GM19240 (cell line): ENCODE results near the gene C19orf44.
A peak's percentile ranks its signal among the peaks of the same experiment; 100 is the strongest.
"Not testable (repeated sequence)": the region's sequence is repeated elsewhere in the genome, so short reads cannot be mapped to it uniquely, and the experiment has no call there.

Experiments used
- DNase-seq: peaks from one replicate; pipeline ENCODE4 v3.0.0; 2011; ENCODE audit warnings: low spot score; ENCODE audit not compliant: insufficient read length

C19orf44 gene

DNA sequence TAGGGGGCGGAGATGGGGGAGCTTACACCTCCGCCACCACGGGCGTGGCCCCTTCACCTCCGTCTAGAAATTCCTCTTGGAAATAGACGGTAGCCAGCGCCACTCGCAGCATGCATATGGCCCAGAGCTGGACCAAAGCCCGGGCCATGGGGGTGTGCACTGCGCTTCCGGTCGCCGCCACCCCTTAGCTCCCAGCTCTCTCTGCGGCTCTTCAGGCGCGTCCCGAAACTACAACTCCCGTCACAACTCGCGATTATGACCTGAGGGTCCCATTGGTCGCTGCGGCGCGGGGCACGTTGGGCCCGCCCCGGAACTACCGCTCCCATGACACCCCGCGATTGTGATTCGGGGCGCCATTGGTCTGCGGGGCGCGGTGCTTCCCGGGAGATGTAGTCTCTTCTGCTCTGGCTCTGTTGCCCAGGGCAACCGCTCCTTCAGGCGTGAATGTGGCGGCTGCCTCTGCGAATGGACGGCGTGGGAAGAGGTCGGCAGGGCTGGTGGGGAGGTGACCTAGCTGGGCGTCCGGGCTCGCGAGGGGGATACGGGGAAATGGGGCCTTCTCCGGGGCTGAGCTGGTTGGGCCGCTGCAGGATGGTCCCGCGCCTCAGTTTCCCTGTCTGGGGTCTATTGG, at the start of gene C19orf44, which contains the start of gene CALR3:
Gene C19orf44 (plus strand): TSS at position 413 of the 631 bp plus-strand sequence. CDS start 4,399 bp downstream, outside the sequence.
Gene CALR3 (minus strand): TSS at position 186 of the 631 bp plus-strand sequence. CDS start 38 bp downstream, at position 148.
- peak; percentile 94 for DNase-seq

DNA sequence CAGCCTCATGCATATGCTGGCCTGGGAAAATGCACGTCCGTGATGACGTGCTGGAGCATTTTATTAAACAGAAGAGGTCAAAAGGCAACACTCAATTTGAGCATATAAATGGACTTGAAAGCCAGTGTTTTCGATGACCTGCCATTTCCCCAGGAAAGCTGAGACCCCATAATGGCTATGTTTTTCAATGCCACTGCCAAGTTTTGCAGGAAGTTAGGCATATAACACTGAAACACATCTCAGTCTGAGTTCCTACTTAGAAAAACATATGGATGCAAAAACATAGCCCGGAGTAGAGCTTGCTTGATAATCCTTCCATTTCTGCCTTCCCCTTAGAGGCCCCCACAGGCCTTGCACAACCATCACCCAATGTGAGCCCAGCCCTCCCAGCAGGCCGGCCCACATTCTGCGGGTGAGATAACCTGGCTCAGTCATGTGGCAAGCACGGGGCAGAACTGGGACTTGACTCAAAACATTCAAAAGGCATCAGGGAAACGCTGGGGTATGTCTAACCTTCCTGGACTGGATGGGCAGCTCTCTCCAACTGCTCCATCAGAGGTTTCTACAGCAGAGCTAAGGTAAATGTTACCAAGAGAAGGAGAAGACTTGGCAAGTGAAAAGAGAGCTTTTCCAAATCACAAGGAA, 49.3 kb upstream of the C19orf44 start:
- DNase-seq: peak; percentile 39

DNA sequence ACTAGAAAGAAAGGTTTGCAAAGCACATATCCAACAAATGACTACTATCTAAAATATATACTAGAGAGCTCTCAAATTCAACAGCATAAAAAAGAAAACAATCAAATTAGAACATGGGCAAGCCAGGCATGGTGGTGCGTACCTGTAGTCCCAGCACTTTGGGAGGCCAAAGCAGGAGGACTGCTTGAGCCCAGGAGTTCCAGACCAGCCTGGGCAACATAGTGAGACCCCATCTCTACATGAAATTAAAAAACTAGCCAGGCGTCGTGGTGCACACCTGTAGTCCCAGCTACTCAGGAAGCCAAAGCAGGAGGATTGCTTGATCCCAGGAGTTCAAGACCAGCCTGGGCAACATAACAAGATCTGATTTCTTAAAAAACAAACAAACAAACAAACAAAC, 47.3 kb upstream of the C19orf44 start:
- not testable (repeated sequence) for DNase-seq

DNA sequence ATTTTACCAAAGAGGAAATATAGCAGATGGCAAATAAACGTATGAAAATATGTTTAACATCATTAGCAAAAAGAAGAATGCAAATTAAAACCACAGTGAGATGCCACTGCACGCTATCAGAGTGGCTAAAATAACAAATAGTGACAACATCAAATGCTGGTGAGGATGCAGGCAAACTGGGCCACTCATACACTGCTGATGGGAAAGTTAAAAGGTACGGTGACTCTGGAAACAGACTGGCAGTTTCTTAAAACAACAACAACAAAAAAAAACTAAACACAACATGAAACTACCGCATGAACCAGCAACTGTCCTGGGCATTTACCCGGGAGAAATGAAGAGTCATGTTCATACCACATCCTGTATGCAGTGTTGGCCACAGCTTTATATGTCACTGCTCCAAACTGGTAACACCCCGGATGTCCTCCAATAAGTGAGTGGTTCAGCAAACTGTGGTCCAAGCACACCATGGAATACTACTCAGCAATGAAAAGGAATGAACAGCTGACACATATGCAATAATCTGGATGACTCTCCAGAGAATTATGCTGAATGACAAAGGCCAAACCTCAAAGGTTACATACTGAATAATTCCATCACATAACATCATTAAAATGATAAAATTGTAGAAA, 46.7 kb upstream of the C19orf44 start:
- DNase-seq: peak; percentile 49

DNA sequence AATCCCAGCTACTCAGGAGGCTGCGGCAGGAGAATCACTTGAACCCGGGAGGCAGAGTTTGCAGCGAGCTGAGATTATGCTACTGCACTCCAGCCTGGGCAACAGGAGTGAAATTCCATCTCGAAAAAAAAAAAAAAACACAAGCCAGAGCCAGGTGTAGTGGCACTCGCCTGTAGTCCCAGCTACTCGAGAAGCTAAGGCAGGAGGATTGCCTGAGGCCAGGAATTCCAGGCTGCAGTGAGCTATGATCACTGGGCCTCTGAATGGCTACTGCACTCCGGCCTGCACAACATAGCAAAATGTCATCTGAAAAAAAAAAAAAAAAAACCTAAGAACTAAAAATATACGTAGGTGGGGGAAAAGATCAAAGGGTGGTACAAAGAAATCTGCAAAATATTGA, 43.9 kb upstream of the C19orf44 start:
- DNase-seq: no peak

DNA sequence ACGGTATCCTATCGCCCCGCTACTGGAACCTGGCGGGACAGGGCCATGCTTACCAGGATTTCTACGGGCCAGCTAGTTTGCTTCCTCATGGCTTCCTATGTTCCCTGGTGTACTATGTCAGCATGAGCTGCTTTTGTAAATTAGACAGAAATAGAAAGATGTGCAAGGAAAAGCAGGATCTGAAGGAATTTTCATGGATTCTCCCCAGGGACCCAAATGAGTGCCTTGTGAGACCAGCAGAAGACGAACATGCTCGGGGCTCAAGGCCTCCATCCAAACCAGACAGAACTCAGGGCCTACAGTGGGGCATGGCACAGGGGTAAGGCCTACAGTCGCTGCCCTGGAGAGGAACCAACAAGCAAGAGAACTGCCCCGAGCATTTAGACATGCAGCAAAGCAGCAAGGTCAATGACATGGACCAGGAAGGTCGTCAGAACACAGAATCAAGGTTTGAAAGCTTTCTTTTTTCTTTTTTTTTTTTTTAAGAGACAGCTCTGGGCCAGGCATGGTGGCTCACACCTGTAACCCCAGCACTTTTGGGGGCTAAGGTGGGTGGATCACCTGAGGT, 41.8 kb upstream of the C19orf44 start:
- DNase-seq: no peak

DNA sequence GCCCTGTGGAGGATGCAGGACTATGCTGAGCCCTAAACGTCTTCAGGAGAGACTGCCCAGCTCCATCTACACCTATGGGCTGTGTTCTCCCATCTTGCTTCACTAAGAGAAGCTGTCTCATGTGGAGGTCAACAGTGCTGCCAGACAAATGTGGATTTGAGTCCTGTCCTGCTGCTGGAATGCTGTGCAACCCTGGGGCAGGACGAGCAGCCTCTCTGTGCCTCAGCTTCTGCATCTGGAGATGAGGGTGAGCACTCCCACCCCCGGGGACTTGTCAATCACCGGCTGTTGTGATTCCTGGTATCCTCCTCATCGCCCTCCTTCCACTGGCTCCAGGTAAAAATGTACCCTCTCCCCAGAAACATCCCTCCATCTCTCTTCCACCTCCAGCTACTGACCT, 40.7 kb upstream of the C19orf44 start:
- no peak for DNase-seq

DNA sequence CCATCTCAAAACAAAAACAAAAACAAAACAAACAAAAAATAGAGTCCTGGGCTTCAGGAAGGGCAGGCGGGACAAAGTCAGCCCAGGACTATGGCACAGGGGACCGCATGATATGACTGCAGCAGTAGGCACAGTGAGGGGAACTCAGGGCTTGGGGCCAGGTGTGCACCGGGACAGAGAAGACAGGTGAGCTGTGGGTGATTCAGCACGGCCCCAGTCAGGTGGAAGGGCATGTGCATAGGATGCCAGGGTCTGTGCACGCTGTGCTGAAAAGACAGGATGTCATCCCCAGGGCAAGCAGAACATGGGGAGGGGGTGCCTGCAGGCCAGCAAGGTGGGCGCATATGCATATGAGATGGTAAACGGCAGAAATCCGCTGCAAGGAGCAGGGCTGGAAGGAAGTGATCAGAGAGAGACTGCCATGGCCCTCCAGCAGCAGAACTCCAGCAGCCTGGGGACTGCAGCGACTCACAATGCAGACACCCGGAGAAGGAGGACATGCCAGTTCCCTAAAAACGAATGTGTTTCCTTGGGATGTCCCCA, 39.5 kb upstream of the C19orf44 start:
- DNase-seq: no peak

DNA sequence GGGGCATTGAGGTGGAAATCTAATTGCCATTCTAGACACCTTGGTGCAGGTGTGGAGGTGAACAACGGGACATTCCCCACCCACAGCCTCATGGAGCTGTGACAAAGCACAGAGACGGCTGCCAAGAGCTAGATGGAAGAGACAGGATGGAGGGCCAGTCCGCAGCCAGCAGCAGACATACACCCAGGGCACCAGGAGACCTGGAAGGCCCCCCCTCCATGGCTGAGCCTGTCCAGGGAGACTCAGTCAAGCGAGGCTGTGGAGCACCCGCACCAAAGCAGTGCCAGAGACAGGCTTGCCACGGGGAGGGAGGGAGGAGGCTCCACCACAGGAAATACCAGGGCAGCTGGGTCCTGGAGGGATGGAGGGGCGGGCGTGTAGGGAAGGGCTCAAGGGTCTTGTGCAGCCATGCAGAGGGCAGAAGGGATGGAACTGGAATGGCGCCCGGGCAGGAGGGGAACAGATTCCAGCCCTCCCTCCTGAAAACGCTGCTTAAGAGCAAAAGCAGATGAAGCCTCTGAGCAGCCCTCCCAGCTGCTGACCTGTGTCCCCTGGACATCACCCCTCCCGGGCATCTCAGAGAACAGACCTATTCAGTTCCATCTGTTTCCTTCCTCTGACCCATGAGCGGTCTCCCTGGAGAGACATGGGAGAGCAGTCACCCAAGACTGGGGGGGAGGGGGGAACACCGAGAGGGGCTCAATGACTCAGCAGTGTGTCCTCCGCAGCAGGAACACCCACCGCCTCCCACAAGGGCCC, 38.8 kb upstream of the C19orf44 start:
- no peak for DNase-seq

DNA sequence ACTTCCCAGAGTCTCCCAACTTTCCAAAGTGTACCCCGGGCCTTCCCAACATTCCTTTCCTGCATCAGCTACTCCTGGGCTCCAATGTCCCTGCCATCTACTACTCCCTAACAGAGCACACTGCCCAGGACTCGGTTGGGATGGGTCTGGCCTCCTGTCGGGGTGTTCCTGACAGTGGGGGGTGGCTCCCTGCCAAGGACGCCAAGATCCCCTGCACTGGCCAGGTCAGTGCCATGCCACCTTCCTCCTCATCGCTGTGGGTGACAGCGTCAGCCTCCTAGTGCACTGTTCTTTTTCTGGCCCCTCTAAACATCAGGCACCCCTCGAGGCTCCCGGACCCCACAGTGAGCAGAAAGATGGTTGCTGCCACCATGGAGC, 38.3 kb upstream of the C19orf44 start:
- no peak for DNase-seq

DNA sequence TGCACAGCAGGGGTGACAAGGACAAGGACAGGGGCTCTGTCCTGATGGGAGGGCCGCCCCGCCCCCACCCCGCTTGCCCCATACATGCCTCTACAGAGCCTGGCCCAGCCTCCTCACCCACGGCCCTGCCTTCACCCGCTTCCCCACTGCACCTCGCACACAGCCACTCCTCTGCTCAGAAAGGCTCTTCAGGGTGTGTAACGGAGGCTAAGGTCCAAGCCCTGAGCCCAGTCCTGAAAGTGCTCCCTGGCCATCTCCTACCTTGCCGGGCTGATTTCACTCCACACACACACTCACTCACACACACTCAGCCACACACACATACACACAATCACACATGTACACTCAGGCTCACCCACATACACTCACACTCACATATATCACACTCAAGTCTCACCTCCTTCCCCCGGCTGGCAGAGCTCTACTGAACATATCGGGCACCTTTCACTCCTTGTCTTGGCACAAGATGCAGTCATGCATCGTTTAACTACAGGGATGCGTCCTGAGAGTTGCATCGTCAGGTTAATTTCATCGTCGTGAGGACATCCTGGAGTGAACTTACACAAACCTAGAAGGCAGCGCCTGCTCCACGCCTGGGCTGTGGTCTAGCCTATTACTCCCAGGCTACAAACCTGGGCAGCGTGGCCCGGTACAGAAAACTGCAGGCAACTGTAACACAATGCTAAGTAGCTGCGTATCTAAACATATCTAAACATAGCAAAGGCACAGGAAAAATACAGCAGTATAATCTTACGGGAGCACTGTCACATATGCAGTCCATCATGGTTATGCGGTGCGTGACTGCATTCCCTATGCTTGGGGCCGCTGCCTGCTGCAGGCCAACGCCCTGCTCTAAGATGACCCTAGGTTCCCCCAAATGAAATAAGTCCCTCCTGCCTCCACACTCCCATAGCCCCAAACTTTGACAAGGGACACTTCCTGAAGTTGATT, 37.5 kb upstream of the C19orf44 start:
- DNase-seq: no peak

DNA sequence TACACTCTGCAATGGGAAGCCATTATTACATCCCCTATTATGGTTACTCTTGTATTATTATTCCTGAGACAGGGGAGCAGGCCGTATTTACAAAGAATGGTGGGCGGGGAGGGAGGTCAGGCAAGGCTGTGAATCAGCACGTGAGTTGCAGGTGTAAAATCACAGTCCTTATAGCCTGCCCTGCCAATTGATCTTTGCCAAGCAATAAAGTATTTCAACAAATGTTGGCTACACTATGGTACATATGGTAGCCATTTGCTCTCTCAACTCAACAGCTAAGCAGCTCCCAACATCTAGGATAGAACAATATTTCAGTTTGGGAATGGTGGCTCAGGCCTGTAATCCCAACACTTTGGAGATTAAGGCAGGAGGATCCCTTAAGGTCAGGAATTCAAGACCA, 36.5 kb upstream of the C19orf44 start:
- DNase-seq: no peak

DNA sequence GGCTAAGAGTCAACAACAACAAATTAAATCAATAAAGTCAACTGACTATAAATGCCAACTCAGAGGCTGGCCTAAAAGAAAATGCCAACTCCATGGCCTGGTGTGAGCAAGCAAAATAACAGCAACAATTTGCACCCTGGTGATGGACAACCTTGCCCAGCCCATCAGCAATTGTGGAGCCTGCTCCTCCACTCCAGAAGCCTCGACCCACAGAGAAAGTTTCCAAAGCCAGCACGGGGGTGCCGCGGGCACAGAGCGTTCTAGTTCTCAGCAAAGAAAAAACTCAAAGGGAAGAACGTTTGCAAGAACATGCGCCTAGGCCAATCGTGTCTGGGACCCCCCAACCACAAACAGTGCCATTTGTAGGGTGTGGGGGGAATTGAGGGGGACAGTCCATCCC, 35.7 kb upstream of the C19orf44 start:
- no peak for DNase-seq

DNA sequence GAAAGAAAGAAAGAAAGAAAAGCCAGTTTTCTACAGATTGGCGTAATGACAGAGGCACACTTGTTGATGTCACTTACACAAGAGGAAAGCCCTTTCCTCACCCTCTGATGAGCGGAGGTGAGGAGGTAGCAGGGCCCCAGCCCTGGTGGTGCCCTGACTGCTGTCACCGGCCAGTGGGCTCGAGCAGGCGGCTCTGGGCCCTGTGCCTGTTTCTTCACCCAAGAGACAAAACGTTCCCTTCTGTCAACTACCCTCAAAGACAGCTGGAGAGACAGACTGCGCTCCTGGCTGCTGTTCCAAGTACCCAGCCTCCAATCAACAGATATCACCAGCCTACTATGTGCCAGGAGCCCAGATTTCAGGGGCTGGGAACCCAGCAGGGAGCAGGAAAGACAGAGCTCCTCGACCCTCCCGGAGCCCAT, 34.6 kb upstream of the C19orf44 start:
- DNase-seq: no peak

DNA sequence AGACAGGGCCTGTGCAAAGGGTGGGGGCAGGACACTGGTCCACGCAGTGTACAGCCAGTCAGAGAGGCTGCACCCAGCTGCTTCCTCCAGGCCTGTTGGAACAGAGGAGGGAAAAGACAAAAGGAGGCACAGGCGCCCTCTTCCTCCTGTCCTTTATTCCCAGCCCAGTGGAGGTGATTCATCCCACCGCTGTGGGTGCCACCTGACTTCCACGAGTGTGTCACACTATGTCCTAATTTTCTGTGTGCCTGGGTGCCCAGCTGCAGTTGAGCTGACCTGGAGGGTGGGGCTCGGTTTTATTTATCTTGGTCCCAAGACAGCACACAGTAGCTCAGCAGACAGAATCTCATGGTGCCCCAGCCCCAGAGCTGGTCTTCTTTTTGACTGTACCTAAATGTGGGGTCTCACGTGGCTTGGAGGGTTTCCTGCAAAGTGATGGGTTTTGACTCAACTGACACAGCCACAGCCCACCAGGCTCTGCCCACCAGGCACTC, 33.4 kb upstream of the C19orf44 start:
- no peak for DNase-seq

DNA sequence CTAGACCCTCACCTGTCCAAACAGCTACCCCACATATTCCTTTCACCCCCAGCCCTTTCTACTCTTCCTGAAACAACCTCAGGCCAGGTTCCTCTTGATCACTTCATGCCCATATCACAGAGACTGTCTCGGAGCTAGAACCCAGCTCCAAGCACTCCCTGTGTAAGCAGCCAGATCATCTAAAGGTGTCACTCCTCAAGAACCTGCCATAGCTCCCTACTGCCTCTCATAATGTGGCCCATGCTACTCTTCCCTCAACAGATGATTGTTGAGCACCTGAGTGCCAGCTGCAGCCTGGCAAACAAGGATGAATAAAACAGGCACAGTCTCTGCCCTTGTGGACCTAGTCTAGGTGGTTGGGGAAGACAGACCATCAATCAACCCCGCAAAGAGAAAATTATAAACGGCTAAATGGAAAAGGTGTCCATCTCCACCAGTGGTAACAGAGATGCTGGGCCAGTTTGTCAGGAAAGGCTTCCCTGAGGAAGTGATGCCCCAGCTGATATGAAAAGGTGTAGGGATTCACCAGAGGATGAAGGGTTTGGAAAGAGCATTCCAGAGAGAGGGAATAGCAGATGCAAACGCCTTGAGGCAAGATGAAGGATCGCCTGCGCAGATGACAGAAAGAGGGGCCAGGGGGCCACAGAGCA, 32.7 kb upstream of the C19orf44 start:
- no peak for DNase-seq

DNA sequence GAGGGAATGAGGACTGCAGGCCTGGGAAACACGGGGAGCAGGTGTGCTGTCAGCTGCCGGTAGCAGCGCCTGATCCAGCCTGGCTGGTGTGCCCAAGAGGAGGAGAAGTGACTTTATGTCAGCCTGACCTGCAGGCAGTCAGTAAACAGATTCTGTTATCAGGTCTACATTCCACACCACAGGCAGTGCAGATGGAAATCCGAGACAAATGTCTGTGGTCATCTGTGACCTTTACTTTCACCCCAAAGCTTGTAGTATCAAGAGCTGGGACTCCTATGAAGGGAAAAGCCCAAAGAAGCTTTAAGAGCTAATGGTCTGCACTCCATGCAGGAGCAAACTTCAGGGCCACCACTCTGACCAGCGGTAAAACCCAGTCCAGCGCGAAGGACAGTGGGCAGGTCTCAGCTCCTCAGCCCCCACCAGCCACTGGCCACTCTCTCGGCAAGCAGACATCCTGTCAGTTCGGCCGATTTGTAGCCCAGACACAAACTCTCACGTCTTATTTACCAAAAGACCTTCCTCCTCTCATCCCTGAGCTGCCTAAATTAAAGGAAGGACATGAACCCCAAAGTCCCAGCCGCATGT, 32.1 kb upstream of the C19orf44 start:
- no peak for DNase-seq

DNA sequence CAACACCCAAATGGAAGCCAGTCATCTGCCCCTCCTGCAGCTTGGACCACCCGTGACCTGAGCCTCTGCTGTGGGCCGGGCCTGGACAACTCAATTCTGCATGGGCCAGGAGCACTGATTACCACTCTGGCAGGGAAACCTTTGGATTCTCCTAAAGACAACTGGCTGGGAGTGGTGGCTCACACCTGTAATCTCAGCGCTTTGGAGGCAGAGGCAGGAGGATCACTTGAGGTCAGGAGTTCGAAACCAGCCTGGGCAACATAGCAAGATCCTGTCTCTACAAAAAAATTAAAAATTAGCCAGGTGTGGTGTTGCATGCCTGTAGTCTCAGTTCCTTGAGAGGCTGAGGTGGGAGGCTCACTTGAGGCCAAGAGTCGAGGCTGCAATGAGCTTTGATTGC, 31.0 kb upstream of the C19orf44 start:
- DNase-seq: no peak

DNA sequence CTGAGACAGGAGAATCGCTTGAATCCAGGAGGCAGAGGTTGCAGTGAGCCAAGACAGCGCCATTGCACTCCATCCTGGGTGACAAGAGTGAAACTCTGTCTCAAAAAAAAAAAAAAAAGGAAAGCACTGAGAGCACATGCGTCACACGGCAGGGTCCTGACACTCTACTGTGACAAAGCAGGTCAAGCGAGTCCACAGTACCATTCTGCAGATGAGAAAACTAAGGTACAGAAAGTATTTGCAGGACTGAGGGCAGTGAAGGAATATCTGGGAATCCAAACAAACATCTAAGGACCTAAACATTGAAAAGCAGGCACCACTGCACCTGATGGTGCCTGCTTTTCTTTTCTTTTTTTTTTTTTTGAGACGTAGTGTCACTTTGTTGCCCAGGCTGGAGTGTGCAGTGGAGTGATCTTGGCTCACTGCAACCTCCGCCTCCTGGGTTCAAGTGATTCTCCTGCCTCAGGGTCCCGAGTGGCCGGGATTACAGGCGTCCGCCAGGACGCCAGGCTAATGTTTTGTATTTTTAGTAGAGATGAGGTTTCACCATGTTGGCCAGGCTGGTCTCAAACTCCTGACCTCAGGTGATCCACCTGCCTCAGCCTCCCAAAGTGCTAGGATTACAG, 29.3 kb upstream of the C19orf44 start:
- DNase-seq: not testable (repeated sequence)
